ENCODE measurements around the gene RAPGEF4.

Gene RAPGEF4

GRCh38 chr2:172925600-172925999, 190.0 kb downstream of the RAPGEF4 start:
- TF ChIP-seq CTCF (IDR thresholded peaks at IDR 0.05) = no peak
- no peaks in the 10 kb centered on the region for H3K36me3 ChIP-seq
- H3K4me1 ChIP-seq (ENCODE audit: control insufficient read depth in 1 of 2, insufficient read depth in 1 of 2, low read depth in 1 of 2, low read length in 1 of 2) = no peaks in the 10 kb centered on the region
- peaks cover 17% of the 10 kb centered on the region for H3K27me3 ChIP-seq
- no peak overlapping the region for H3K4me3 ChIP-seq (ENCODE audit: low read depth in 1 of 2, low read length in 1 of 2)
- no peak overlapping the region for H3K27ac ChIP-seq
- no peaks in the 10 kb centered on the region for H3K9me3 ChIP-seq

GRCh38 chr2:172926785-172927640, 191.4 kb downstream of the RAPGEF4 start:
- H3K9me3 ChIP-seq = no peaks in the 10 kb centered on the region
- H3K27me3 ChIP-seq = peaks cover 13% of the 10 kb centered on the region
- H3K4me3 ChIP-seq (ENCODE audit: low read depth in 1 of 2, low read length in 1 of 2) = no peak overlapping the region
- no peak for TF ChIP-seq CTCF (IDR thresholded peaks at IDR 0.05)
- no peaks in the 10 kb centered on the region for H3K36me3 ChIP-seq
- H3K27ac ChIP-seq = no peak overlapping the region
- peaks cover 0 to 7% of the 10 kb centered on the region in 2 experiments for H3K4me1 ChIP-seq (ENCODE audit: control insufficient read depth in 1 of 2, insufficient read depth in 1 of 2, low read depth in 1 of 2, low read length in 1 of 2)

- no peaks in the 10 kb centered on the region for H3K9me3 ChIP-seq
- H3K27me3 ChIP-seq = peaks cover 13% of the 10 kb centered on the region
- H3K4me1 ChIP-seq (ENCODE audit: control insufficient read depth in 1 of 2, insufficient read depth in 1 of 2, low read depth in 1 of 2, low read length in 1 of 2) = peaks cover 0 to 7% of the 10 kb centered on the region in 2 experiments
- no peak for TF ChIP-seq CTCF (IDR thresholded peaks at IDR 0.05)
- H3K36me3 ChIP-seq = no peaks in the 10 kb centered on the region
- no peak overlapping the region for H3K4me3 ChIP-seq (ENCODE audit: low read depth in 1 of 2, low read length in 1 of 2)
- no peak overlapping the region for H3K27ac ChIP-seq
Measured at GRCh38 chr2:172927641-172928357, 192.2 kb downstream of the RAPGEF4 start.

GRCh38 chr2:172928756-172929155, 193.1 kb downstream of the RAPGEF4 start:
- Histone ChIP-seq H3K4me1 (ENCODE audit: control insufficient read depth in 1 of 2, insufficient read depth in 1 of 2, low read depth in 1 of 2, low read length in 1 of 2) (peaks cover 0 to 7% of the 10 kb centered on the region in 2 experiments), H3K4me3 (ENCODE audit: low read depth in 1 of 2, low read length in 1 of 2) (no peak overlapping the region), H3K36me3 (no peaks in the 10 kb centered on the region), H3K27me3 (peaks cover 6% of the 10 kb centered on the region), H3K9me3 (no peaks in the 10 kb centered on the region), H3K27ac (no peak overlapping the region)
- no peak for TF ChIP-seq CTCF (IDR thresholded peaks at IDR 0.05)

- Histone ChIP-seq H3K27ac (no peak overlapping the region), H3K36me3 (no peaks in the 10 kb centered on the region), H3K27me3 (peaks cover 6% of the 10 kb centered on the region), H3K4me3 (ENCODE audit: low read depth in 1 of 2, low read length in 1 of 2) (no peak overlapping the region), H3K4me1 (ENCODE audit: control insufficient read depth in 1 of 2, insufficient read depth in 1 of 2, low read depth in 1 of 2, low read length in 1 of 2) (peaks cover 0 to 7% of the 10 kb centered on the region in 2 experiments), H3K9me3 (no peaks in the 10 kb centered on the region)
- TF ChIP-seq CTCF (IDR thresholded peaks at IDR 0.05) = no peak
Measured at GRCh38 chr2:172929644-172930043, 194.0 kb downstream of the RAPGEF4 start.
